ENCODE measurements around the gene RASSF3.
"Not testable (repeated sequence)": the region's sequence is repeated elsewhere in the genome, so short reads cannot be mapped to it uniquely, and the experiment has no call there.

The RASSF3 gene, protein sequence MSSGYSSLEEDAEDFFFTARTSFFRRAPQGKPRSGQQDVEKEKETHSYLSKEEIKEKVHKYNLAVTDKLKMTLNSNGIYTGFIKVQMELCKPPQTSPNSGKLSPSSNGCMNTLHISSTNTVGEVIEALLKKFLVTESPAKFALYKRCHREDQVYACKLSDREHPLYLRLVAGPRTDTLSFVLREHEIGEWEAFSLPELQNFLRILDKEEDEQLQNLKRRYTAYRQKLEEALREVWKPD

DNA sequence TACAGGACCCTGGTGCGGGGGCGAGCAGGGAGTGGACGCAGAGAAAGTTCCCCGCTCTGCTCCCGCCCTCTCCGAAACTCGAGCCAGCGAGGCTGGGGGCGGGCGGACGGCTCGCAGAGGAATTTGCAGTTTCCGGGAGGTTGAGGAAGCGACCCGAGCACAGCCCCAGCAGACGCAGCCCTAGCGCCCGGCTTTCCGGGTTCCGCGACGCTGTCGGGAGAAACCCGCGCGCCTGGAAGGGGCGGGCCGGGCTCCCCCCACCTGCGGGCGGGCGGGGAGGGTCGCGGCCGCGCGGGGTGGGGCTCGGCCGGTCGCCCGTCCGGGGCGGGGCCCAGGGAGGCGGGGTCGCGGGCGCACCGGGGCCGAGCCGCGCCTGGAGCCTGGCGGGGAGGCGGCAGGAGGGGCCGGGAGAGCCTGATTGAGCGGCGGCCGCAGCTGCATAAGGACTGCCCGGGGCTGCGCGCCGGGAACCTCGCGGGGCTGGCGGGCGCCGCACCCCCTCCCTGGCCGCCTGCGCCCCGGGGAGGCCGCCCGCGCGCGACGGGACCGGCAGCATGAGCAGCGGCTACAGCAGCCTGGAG, at the start of gene RASSF3:
TSS of gene RASSF3 (plus strand) at position 417 of the 581 bp plus-strand sequence. CDS start at position 555, 138 bp downstream.
- DNase-seq (ENCODE audit: low read depth in 2 of 2): peak in 1 of 2 donors; percentile 66

DNA sequence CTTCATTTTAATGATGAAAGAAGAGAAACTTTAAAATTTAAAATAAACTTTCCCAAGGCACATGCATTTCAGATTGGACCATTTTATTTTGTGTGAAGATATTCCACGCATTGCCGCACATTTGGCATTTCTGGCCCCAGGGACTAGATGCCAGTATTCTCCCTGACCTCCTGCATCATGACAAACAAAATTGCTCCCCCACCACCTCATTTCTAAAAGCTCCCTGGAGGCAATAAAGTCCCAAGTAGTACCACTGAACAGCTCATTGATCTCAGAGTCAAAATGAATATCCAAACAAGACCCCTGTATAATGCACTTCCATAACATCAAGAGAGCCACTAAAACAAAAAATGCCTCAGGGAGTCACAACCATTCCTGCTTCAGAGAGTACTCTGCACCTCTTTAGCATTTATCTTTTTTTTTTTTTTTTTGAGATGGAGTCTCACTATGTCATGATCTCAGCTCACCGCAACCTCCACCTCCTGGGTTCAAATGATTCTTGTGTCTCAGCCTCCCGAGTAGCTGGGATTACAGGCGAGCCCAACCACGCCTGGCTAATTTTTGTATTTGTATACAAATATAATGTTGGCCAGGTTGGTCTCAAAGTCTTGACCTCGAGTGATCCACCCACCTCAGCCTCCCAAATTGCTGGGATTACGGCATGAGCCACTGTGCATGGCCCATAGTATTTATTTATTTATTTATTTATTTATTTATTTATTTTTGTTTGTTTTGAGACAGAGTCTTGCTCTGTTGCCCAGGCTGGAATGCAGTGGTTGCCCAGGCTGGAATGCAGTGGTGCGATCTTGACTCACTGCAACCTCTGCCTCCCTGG, 48.8 kb upstream of the RASSF3 start:
- DNase-seq (ENCODE audit: low read depth in 2 of 2): no peak

DNA sequence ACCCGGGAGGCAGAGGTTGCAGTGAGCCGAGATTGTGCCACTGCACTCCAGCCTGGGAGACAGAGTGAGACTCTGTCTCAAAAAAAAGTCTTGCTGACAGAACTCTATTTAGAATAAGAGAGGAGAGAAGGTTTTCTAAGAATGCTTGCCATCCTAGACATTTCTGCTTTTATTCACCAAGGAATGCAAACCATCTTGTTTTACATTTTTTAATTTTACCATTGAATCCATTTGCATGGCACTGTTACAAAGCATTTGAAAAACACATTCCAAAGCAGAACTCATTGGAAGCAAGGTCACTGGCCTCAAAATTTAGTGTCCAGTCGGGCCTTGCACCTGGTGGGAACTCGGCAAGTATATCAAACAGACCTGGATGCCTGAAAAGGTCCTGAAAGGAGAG, 44.2 kb upstream of the RASSF3 start:
- no peak for DNase-seq (ENCODE audit: low read depth in 2 of 2)

DNA sequence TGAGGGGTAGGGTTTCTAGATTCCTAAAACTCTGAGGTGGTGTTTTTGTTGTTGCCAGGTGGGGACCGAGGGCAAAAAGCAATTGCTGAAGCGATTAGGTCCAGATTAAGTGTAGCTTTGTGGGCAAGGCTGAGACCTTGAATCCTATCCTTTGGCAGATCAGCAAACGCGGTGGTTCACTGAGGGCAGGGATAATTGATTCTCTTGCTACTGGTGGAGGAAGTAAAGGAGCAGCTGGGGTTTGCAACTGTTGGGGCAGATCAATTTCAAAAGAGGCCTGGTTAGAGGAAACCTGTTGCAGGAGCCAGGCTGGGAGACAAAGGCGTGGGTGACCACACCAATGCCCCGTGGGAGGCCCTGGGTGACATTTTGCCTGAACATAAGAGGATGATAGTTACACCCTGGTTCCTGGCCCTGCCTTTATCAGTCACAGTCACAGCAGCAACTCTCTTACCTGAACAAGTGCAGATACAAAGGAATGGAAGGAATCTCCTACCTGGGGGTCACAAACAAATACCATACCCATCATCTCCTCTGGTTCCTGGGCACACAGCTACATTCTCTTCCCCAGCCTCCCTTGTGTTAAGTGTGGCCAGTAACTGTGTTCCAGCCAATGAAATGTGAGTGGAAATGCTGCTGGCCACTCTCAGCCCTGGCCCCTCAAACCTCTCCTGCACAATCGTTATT, 43.3 kb upstream of the RASSF3 start:
- DNase-seq (ENCODE audit: low read depth in 2 of 2): no peak

DNA sequence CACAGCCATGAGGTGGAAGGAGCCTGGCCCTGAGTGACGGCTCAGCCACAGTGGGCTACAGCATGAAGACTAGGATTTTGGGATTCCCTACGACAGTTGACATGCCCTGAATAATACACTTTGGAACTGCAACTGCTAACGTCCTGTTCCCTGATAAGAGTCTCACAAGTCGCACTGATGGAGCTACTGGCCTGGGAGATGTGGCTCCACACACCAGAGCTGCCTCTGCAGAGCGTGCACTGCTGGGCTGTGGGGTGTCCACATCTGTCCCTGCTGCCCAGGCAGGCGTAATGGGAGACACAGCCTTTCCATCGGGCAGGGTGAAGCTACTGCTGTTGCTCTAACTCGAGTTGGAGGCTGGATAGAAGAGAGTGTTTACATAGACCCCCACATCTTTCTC, 42.7 kb upstream of the RASSF3 start:
- no peak for DNase-seq (ENCODE audit: low read depth in 2 of 2)

DNA sequence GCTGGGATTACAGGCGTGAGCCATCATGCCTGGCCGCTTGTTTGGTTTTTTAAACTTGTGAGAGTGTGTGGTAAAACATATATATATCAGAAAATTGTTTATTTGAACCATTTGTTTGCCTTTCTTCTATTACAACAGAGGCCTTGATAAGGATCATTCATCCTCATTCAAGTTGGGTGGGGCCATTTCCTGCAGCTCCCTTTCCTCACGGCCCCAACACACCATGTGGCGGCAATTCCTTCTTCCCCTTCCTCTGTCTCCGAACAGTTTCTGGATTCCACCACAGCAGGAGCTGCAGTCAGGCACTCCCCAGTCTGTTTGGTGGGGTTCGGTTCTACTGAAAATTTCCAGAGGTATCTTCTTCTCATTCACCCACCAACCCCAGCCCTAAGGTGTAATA, 42.0 kb upstream of the RASSF3 start:
- DNase-seq (ENCODE audit: low read depth in 2 of 2): no peak

DNA sequence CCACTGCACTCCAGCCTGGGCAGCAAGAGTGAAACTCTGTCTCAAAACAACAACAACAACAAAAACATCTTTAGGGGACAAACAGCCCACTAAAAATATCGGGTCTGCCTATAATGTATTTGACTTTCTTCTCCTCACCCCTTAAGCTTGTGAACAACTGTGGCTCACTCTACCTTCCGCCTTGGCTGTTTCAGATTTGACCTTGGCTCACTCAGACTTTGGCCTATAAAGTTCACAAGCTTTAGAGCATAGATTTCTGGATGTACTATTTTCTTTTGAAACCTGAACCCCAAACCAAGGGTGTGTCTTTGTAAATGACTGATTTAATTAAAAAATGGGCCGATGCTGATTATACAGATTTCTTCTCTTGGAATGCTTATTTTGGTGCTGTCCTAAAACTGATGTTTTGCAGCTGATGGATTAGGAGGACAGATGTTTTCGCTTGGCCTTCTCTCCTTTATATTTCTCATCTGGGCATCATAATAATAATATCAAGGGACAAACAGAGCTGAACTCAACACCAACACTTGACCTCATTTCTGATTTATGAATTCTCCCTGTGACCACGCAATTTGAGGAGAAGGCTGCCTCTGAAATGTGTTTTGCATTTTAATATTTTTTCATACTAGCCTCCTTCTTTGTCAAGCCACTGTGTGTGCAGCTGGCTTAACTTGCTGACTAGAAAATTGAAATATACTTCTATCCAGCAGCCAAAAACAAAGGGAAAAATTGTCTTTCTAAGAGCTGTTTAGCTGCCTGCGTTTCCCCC, 40.2 kb upstream of the RASSF3 start:
- no peak for DNase-seq (ENCODE audit: low read depth in 2 of 2)

DNA sequence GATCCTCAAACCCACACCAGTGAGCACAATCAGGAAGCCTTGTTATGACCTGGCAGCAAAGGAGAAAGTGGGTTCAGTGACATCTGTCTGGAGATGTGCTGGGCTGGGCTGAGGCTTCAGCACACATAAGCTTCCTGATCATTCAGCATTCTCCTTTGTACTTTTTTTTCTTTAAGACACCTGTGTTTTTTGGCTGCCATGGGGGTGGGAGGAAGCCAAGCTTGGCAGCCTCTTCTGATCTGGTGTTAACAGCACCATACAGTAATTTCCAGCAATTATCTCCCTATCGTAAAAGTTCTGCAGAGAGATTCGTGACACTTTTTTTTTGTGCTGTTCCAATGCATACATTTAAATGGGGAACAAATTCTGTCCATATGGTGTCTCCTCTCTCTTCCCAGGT, 38.9 kb upstream of the RASSF3 start:
- no peak for DNase-seq (ENCODE audit: low read depth in 2 of 2)

DNA sequence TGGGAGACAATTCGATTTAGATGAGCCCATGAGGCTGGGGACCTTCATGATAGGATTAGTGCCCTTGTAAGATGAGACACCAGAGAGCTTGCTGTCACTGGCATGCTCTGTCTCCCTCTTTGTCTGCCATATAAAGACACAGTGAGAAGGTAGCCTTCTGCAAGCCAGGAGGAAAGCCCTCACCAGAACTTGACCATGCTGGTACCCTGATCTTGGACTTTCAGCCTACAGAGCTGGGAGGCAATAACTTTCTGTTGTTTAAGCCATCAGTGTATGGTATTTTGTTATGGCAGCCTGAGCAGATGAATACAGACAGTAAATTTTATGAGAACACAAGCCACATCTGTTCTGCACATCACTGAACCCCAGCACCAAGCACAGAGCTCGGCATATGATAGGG, 38.1 kb upstream of the RASSF3 start:
- no peak for DNase-seq (ENCODE audit: low read depth in 2 of 2)

DNA sequence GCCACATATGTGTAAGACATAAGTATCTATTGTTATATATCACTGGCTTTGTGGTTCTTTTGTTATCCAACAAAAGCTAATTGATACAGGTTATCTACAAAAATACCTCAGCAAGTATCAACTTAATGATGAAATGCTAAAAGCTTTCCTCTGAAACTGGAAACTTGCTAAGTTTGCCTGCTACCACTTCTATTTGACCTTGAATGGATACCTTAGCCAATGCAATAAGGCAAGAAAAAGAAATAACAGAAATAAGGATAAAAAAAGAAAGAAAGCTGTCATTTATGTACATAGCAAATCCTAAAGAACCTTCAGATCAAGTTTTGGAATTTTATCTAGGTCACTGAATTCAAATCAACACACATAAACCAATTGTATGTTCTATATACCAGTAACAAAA, 35.5 kb upstream of the RASSF3 start:
- DNase-seq (ENCODE audit: low read depth in 2 of 2): no peak

DNA sequence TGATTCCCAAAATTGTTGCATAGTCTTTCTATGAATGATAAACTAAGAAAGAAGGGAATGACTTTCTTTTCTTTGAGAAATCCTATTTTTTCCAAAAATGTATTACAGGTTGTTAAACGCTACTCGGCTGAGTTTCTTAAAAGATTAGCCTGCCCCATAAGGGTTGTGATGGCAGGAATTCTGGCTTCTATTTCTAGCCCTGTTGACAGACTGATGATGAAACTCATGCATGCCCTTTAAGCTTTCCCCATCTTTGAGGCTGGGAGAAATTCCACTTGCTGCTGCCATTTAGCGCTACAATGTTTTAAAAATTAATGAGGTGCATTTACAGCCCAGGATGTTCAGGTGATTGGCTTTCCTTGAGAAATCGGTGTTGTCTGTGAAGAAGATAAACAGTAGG, 33.2 kb upstream of the RASSF3 start:
- no peak for DNase-seq (ENCODE audit: low read depth in 2 of 2)

DNA sequence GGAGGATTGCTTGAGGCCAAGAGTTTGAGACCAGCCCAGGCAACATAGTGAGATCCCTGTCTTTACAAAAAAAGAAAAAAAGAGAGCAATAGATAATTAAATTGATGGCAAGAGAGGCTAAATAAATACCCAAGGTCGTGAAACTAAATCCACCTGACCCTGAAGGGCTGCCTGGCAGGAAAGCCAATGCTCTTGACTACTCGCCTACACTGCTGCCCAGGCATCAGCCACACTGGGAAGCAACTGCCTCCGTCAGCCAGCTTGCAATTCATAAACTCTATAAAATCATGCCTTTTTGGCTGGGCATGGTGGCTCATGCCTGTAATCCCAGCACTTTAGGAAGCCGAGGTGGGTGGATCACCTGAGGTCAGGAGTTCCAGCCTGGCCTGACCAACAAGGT, 31.7 kb upstream of the RASSF3 start:
- no peak for DNase-seq (ENCODE audit: low read depth in 2 of 2)

DNA sequence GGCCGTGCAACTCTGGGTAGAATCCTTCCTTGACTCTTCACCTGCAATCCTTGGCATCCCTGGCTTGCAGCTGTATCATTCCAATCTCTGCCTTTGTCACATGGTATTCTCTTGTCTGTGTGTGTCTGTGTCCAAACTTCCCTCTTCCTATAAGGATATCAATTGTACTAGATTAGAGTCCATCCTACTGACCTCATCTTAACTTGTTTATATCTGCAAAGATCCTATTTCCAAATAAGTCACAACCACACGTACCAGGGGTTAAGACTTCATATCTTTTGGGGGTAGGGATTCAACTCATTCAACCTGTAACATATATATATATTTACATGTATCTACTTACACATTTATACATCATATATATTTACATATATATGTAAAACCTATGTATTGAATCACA, 29.6 kb upstream of the RASSF3 start:
- no peak for DNase-seq (ENCODE audit: low read depth in 2 of 2)

DNA sequence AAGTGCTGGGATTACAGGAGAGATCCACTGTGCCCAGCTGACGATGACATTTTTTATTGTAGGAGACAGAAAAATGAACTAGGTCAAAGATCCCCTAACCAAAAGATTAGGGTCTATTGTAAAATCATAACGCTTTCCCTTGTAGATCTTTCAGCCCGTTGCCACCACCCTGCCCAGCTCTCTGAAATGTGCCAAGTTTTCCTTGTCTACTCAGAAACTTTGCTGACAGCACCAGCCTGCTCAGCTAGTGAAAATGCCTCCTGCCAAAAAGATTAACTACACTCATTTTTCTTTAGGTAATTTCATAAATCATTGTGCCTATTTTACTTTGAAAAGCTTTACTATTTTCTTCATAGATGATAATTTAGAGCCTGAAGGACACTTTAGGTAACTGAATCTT, 28.2 kb upstream of the RASSF3 start:
- DNase-seq (ENCODE audit: low read depth in 2 of 2): no peak

DNA sequence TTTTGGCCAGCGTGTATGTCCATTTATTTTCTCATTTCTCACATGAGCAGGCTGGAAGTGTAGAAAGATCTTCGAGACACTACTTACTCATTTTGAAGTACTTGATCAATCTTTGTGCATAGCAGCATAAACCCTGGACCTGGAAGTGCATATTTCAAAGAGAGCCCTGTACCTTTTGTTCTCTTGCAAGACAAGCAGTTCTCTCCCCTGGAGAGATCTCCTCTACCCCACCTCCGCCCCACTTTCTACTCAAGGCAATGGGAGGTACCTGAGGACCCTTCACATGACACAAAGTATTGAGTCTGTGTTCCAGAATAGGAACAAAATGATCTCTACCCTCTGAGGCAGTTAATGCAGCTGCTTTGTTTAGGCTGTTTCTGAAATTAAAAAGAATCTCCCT, 27.4 kb upstream of the RASSF3 start:
- no peak for DNase-seq (ENCODE audit: low read depth in 2 of 2)

DNA sequence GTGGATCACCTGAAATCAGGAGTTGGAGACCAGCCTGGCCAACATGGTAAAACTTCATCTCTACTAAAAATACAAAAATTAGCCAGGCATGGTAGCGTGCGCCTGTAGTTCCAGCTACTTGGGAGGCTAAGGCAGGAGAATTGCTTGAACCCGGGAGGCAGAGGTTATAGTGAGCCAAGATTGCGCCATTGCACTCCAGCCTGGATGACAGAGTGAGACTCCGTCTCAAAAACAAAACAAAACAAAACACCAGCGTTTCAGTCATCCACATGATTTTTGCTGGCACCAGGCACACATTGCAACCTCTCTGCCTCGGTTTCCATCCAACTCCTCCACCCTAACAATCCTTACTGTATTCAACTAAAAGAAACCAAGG, 26.9 kb upstream of the RASSF3 start:
- DNase-seq (ENCODE audit: low read depth in 2 of 2): not testable (repeated sequence)

DNA sequence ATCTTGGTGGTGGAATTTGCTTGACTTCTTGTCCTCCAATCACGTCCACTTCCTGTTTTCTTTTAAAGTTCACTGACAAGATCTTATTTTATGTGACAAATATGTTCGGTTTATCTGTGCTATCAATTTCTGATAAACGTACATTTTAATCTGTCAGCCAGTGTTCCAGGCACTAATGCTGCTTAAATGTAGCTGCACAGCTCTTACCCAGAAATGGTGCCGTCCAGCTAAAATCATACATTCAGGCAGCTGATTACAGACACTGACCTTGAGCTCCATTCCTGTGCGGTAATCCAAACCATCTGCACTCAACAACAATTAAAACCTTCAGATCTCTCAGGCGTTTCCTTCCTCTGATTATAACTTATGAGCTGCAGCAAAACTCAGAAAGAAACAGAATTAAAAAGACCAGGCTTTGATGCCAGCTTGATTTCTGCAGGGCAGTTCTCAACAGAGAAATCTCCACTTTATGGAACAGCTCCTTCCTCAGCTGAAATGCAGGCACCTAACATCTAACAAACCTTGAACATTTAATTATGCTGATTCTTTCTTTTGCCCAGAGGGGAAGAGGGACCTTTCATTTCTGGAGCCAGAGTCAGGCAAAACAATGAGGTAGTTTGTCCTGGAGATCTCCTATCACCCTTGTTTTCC, 26.4 kb upstream of the RASSF3 start:
- DNase-seq (ENCODE audit: low read depth in 2 of 2): no peak

DNA sequence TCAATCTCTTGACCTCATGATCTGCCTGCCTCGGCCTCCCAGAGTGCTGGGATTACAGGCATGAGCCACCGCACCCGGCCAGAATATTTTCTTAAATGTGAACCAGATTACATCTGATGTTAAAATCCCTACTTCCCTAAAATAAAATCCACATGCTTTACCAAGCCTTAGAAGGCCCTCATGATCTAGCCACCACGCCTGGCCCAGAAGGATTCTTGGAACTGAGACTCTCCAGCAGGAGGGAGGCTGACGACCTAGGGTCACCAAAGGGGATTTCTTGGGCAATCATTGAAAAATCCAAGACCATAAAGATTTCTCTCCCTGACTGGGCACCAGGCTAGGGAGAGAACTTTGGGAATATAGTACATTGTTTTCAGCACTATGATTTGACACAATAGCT, 25.2 kb upstream of the RASSF3 start:
- no peak for DNase-seq (ENCODE audit: low read depth in 2 of 2)

DNA sequence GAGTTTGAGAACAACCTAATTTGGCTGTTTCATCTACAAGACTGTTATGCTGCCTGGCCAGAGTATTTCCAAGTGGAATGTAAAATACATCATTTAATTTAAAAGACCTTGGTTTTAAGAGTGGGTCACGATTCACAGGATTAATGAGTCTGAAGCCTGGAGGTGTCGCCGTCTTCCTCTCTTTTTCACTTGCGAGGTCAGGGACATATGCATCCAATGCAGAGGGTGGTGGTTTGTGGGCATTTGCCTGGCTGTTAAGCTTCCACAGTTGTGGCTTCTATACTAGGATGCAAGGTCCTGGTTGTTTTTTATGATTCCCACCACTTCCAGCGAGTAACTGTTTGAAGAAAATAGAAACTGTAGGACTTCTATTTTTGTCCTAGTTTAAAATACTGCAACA, 22.8 kb upstream of the RASSF3 start:
- DNase-seq (ENCODE audit: low read depth in 2 of 2): no peak

DNA sequence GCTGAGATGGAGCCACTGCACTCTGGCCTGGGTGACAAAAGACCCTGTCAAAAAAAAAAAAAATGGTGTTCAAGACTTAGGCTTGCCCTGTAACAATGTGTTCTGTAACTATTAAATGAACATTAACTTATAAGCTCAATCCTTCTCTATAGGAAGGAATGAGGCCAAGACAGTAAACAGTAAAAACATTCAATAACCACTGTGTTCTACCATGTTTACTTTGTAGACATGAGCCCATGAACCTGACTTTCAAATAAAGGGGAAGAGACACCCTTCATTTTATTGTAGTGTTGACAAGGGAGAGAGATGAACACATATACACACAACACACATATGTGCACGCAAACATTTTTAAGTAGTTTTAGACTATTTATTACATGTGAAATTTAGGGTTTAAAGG, 20.1 kb upstream of the RASSF3 start:
- no peak for DNase-seq (ENCODE audit: low read depth in 2 of 2)
